Hepatocyte (in vitro differentiated cells): ENCODE data around the gene DCLK2.

Experiments used
- CTCF ChIP-seq: fragments of 200-600 bp; sonication (generic); IDR thresholded peaks from 2 replicates; pipeline ENCODE4 v1.5.1; 2016; ENCODE audit warnings: antibody characterized with exemption, mild to moderate bottlenecking; ENCODE audit not compliant: poor library complexity
- EZH2 ChIP-seq: fragments of 200-600 bp; sonication (generic); IDR thresholded peaks from 2 replicates; pipeline ENCODE4 v1.6.1; 2016; ENCODE audit warnings: antibody characterized with exemption, mild to moderate bottlenecking, borderline replicate concordance
- EZH2phosphoT487 ChIP-seq: fragments of 200-600 bp; sonication (generic); IDR thresholded peaks from one replicate; pipeline ENCODE4 v1.6.1; 2018; ENCODE audit warnings: antibody characterized with exemption, mild to moderate bottlenecking, low read depth, moderate library complexity; ENCODE audit not compliant: unreplicated experiment, severe bottlenecking

DNA sequence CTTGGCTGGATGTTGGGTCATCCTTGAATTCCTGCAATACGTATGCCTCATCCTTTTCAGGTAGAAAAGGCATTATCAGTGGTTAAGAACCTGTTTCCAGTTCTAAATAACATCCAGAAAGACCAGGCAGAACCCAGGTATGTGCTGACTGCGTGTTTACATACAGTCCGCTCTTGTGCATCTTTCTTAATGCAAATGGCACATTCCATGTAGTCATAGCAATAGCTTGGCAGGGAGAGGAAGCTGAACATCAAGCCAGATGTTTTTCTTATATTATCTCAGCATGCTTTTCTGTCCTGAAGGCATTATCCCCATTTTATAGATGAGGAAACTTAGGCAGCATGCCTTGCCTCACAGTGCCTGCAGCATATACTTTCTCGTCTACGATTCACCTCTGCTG lies 2.1 kb downstream of the DCLK2 start:
- TF ChIP-seq CTCF (no peak), EZH2 (no peak), EZH2phosphoT487 (no peak)
